ENCODE measurements around the gene STRN3.

- TF ChIP-seq CTCF (IDR thresholded peaks at IDR 0.05) (no peak), POLR2A (IDR thresholded peaks at IDR 0.05) (no peak)
Observed at GRCh38 chr14:30908826-30909225, 117.4 kb downstream of the STRN3 start.
